ENCODE measurements around the gene TSC1. TPM values are rescaled to one million over a fixed set of nuclear protein-coding genes. Genes with fewer than 3 reads are reported as not detected.

TSC1 gene
- total RNA-seq, 2 experiments from 2014 or later, result 23.9 to 28.6 TPM

DNA sequence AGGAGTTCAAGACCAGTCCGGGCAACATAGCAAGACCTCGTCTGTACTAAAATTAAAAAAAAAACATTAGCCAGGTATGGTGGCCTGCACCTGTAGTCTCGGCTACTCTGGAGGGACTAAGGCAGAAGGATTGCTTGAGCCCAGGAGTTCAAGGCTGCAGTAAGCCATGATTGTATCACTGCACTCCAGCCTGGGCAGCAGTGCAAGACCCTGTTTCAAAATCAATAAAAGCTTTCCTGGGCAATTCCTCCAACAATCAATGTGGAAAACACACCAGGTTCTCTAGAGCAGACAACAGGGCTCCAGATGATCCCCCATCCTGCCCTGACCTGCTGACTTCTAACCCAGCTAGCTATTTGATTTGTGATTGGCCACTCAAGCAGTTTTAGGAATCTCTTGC, 67.6 kb downstream of the TSC1 start:
- ChIA-PET CTCF (interaction anchor here (0.7 to 1.0 kb wide), 3 partner anchors 26 to 241 kb away, joined by 3 read pairs; no protein-coding TSS in a partner anchor), POLR2A (no interaction called here)
- H3K4me3 Mint-ChIP-seq, result peak overlapping the region; percentile 73
- no peak overlapping the region for H3K27ac Mint-ChIP-seq
- H3K27me3 Mint-ChIP-seq, result no peaks in the 10 kb centered on the region
- no peaks in the 10 kb centered on the region for H3K9me3 Mint-ChIP-seq (ENCODE audit: low read depth)
- DNase-seq (no peak), ATAC-seq (no peak)
- intact Hi-C loops (cut with DNase I, micrococcal nuclease), result loop anchor here in 1 of 2 experiments (5.0 to 10.0 kb wide), 2 partner anchors 460 to 498 kb away; partner anchors contain the start of genes STKLD1, SURF4 and SURF6
- no peaks in the 10 kb centered on the region for H3K36me3 Mint-ChIP-seq (ENCODE audit: low read depth)
- H3K4me1 Mint-ChIP-seq, result peaks cover 16% of the 10 kb centered on the region

DNA sequence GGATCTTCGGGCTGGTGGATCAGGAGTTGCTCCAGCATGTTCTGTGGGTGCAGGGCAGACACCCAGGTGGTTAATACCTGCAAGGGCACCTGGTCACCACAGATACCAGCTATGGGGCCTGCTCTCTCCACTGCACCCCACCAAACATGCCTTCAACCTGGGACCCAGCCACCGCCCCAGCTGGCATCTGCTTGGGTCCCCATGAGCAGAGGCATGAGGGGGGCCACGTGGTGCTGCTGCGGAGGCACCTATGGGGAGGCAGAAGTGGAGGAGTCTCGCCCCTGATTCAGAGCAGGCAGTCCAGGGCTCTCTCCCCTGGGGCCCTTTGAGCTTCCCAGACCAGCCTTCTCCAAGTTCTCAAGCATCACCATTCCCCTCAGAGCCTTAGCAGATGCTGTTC, 69.3 kb downstream of the TSC1 start:
- no peak overlapping the region for H3K27ac Mint-ChIP-seq
- H3K36me3 Mint-ChIP-seq (ENCODE audit: low read depth), result no peaks in the 10 kb centered on the region
- H3K4me3 Mint-ChIP-seq, result no peak overlapping the region
- DNase-seq (no peak), ATAC-seq (no peak)
- H3K9me3 Mint-ChIP-seq (ENCODE audit: low read depth), result no peaks in the 10 kb centered on the region
- POLR2A ChIA-PET, result no interaction called here
- no peaks in the 10 kb centered on the region for H3K27me3 Mint-ChIP-seq
- peaks cover 16% of the 10 kb centered on the region for H3K4me1 Mint-ChIP-seq
- intact Hi-C loops (cut with DNase I, micrococcal nuclease), result loop anchor here in 1 of 2 experiments (5.0 to 10.0 kb wide), 2 partner anchors 462 to 500 kb away; partner anchors contain the start of genes STKLD1, SURF4 and SURF6
- CTCF ChIA-PET, result no interaction called here

DNA sequence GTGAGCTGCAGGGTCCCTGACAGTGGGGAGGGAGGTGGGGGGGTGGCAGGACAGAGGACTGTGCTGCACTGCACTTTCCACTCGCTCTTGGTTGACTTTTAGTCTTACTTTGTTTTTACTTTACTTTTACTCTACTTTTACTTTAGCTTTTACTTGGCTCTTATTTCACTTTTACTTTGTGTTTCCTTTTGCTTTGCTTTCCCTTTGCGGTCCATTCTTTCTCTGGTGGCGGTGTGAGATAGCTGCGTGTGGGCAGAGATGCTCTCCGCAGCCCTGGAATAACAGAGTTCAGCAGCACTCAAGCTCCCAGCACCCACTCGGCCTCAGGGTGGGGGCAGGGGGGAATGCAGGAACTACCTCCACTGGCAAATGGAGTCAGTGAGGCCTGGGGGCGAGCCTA, 71.0 kb downstream of the TSC1 start:
- Mint-ChIP-seq H3K27me3 (no peaks in the 10 kb centered on the region), H3K4me1 (peaks cover 6% of the 10 kb centered on the region), H3K36me3 (ENCODE audit: low read depth) (no peaks in the 10 kb centered on the region), H3K27ac (peak overlapping the region; percentile 14), H3K4me3 (no peak overlapping the region), H3K9me3 (ENCODE audit: low read depth) (no peaks in the 10 kb centered on the region)
- DNase-seq (peak; percentile 46), ATAC-seq (peak; percentile 69)
- CTCF ChIA-PET, result interaction anchor here (2.8 kb wide), 1 partner anchor 28 kb away, joined by 12 read pairs; no protein-coding TSS in a partner anchor
- intact Hi-C loops (cut with DNase I, micrococcal nuclease), result loop anchor here in 1 of 2 experiments (10.0 kb wide), 1 partner anchor 501 kb away; the partner anchor contains the start of genes STKLD1 and SURF4
- POLR2A ChIA-PET, result no interaction called here

DNA sequence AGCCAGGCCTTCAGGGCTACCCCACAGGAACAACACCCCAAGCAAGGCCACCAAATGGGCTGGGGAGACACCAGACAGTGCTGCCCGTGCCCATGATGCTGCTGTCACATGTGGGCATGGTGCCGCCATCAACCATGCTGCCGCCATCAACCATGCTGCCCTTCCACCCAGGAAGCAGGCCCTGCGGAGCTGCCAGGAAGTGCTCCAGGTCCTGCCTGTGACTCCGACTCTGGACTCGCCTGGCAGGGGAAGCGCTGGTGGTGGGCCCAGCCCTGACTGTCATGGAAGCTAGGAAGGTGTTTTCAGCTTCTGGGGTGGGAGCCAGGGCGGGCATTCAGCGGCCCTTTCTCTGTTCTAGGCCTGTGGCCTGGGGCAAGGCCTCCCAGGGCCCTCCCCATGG, 75.2 kb downstream of the TSC1 start:
- Mint-ChIP-seq H3K27ac (no peak overlapping the region), H3K4me1 (peaks cover 6% of the 10 kb centered on the region), H3K27me3 (peaks cover 2% of the 10 kb centered on the region), H3K36me3 (ENCODE audit: low read depth) (no peaks in the 10 kb centered on the region), H3K4me3 (no peak overlapping the region), H3K9me3 (ENCODE audit: low read depth) (no peaks in the 10 kb centered on the region)
- ATAC-seq (no peak), DNase-seq (no peak)
- CTCF ChIA-PET, result no interaction called here
- POLR2A ChIA-PET, result no interaction called here
- intact Hi-C loops (cut with DNase I, micrococcal nuclease), result no loop called here

DNA sequence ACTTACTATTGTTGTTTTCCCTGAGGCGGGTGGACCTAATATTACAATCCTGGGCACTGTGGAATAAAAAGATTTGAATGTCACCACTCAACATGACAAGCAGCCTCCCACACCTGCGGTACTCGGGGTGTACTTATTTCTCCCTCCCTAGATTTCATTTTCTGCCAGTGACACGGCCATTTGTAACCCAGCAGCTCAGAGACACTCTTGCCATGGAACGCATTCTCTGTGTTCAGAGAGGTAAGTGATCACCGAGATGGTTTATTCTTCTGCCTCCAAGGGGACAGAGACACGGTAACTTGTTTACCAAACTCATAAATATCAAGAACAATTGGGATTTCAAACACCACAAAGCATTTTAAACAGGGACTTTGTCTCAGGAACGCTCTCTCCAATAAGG, 77.5 kb downstream of the TSC1 start:
- POLR2A ChIA-PET, result no interaction called here
- H3K4me1 Mint-ChIP-seq, result peaks cover 3% of the 10 kb centered on the region

DNA sequence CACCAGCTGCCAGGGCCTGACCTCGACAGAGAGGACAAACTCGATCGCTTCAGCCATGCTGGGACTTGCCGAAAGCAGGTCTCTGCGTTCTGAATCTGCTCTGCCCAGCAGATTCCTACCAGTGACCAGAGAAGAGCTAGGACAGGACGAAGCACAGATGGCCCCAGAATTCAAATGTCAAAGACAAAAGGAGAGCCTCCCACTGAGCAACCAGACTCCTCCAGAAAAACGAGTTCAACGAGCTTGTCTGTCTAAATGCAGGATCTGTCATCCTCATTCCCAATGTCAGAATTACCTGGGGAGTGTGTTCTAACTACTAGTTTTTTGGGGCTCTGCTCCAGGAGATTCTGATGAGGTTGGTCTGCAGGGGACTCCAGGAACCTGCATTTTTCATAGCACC, 79.7 kb downstream of the TSC1 start:
- ChIA-PET CTCF (no interaction called here), POLR2A (no interaction called here)
- no peak for DNase-seq
- Mint-ChIP-seq H3K9me3 (ENCODE audit: low read depth) (no peaks in the 10 kb centered on the region), H3K36me3 (ENCODE audit: low read depth) (no peaks in the 10 kb centered on the region), H3K27ac (no peak overlapping the region), H3K4me1 (peaks cover 3% of the 10 kb centered on the region), H3K4me3 (no peak overlapping the region), H3K27me3 (peaks cover 2% of the 10 kb centered on the region)
- intact Hi-C loops (cut with DNase I, micrococcal nuclease), result no loop called here
- ATAC-seq, result no peak

More for the DNA sequence above, 77.5 kb downstream of the TSC1 start:
- H3K27me3 Mint-ChIP-seq, result peaks cover 2% of the 10 kb centered on the region
- no peaks in the 10 kb centered on the region for H3K36me3 Mint-ChIP-seq (ENCODE audit: low read depth)
- H3K9me3 Mint-ChIP-seq (ENCODE audit: low read depth), result no peaks in the 10 kb centered on the region
- no peak overlapping the region for H3K27ac Mint-ChIP-seq
- DNase-seq (no peak), ATAC-seq (no peak)
- H3K4me3 Mint-ChIP-seq, result no peak overlapping the region
- CTCF ChIA-PET, result interaction anchor here (0.7 kb wide), 1 partner anchor 66 kb away, joined by 3 read pairs; no protein-coding TSS in a partner anchor
- intact Hi-C loops (cut with DNase I, micrococcal nuclease), result no loop called here

DNA sequence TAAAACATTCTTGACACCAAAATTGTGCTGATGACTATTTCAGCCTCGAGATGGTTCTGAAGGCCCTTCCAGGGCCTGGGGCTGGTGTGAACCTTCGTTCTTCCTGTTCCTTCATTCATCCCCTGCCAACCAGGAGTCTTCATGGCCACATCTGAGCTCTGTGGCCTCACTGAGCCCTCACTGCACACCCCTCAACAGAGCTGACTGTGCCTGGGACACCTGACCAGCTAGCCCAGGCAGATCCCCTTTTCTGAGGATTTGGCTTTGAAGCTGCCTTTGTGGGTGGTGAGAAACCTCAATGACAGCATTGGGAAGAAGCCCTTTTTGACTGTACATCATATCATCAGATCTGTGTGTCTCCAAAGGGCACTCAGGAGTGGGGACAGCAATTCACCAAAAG, 80.1 kb downstream of the TSC1 start:
- Mint-ChIP-seq H3K27ac (no peak overlapping the region), H3K4me1 (peaks cover 3% of the 10 kb centered on the region), H3K36me3 (ENCODE audit: low read depth) (no peaks in the 10 kb centered on the region), H3K27me3 (peaks cover 2% of the 10 kb centered on the region), H3K4me3 (no peak overlapping the region), H3K9me3 (ENCODE audit: low read depth) (no peaks in the 10 kb centered on the region)
- CTCF ChIA-PET, result no interaction called here
- DNase-seq, result no peak
- peak; percentile 30 for ATAC-seq
- intact Hi-C loops (cut with DNase I, micrococcal nuclease), result no loop called here
- POLR2A ChIA-PET, result no interaction called here

DNA sequence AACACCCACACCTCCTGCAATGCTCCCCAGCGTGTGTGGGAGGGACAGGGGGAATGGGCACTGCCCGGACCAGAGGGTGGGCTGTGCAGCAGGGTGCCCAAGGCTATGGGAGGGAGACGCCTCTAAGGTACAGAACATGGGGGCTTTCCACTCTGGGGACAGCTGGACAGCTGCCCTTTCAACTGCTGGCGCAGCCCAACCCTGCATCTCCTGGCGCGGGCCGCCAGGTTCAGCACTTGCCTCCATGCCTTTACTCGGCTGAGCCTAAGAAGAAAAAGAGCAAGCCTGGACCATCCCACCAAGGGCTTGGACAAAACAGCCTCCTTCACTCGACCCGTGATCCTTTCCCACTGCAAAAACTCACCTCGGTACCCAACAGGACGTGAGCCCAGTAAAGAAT, 81.3 kb downstream of the TSC1 start:
- intact Hi-C loops (cut with DNase I, micrococcal nuclease), result no loop called here
- no peak overlapping the region for H3K4me3 Mint-ChIP-seq
- peaks cover 3% of the 10 kb centered on the region for H3K4me1 Mint-ChIP-seq
- no peak for DNase-seq
- peaks cover 2% of the 10 kb centered on the region for H3K27me3 Mint-ChIP-seq
- no peak for ATAC-seq
- ChIA-PET CTCF (no interaction called here), POLR2A (no interaction called here)
- H3K9me3 Mint-ChIP-seq (ENCODE audit: low read depth), result no peaks in the 10 kb centered on the region
- H3K27ac Mint-ChIP-seq, result no peak overlapping the region
- no peaks in the 10 kb centered on the region for H3K36me3 Mint-ChIP-seq (ENCODE audit: low read depth)

DNA sequence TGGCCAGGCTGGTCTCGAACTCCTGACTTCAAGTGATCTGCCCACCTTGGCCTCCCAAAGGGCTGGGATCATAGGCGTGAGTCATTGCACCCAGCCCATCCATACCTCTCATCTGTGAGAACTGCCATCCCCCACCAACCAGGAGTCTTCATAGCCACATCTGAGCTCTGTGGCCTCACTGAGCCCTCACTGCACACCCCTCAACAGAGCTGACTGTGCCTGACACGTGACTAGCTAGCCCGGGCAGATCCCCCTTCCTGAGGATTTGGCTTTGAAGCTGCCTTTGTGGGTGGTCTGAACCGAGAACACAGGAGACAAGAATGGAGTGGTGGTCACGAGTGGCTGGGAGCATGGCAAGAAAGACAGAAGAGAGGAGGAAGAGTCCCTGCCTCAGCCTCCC, 81.9 kb downstream of the TSC1 start:
- ATAC-seq (no peak), DNase-seq (no peak)
- Mint-ChIP-seq H3K36me3 (ENCODE audit: low read depth) (no peaks in the 10 kb centered on the region), H3K4me1 (peaks cover 3% of the 10 kb centered on the region), H3K27ac (no peak overlapping the region), H3K9me3 (ENCODE audit: low read depth) (no peaks in the 10 kb centered on the region), H3K4me3 (no peak overlapping the region), H3K27me3 (peaks cover 2% of the 10 kb centered on the region)
- POLR2A ChIA-PET, result interaction anchor here (0.6 kb wide), 1 partner anchor 64 kb away, joined by 6 read pairs; no protein-coding TSS in a partner anchor
- intact Hi-C loops (cut with DNase I, micrococcal nuclease), result no loop called here
- CTCF ChIA-PET, result no interaction called here

DNA sequence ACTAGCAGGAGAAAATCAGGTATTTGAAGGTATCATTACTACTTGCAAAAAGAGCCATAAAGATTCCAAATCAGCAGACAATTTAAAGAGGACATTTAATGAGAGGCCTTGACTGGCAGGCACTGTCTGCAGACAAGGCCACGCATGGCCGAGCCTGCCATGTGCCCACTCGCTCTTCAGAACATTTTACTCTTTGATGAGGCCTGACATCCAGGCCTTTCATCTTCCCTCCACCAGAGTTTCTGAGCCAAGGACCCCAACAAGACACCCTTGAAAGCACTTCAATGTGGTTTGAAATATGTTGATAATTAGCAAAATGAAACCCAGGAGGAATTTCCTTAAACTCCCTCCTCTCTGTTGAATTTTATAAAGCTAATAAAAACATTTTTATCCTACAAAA, 82.8 kb downstream of the TSC1 start:
- POLR2A ChIA-PET, result no interaction called here
- CTCF ChIA-PET, result no interaction called here
- no peak overlapping the region for H3K27ac Mint-ChIP-seq

DNA sequence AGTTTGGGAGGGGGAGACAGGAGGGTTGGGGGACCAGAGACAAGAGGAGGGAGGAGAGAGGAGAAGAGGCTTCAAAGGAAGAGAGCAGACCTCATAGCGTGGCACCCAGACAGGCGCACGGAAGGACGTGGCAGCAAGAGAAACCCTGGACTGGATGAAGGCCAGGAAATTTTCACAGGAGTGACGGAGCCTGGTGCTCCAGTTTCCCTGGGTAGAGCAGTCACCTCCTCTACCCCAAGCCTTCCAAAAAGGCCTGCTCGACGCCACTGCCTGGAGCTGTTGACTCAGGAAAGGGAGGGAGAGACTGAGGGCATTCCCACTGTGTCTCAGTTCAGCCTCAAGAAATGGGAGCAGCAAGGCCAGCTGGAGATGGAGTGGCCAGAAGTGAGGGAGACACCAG, 85.7 kb downstream of the TSC1 start:
- CTCF ChIA-PET, result interaction anchor here (0.7 kb wide), 1 partner anchor 674 kb away, joined by 3 read pairs; no protein-coding TSS in a partner anchor
- ATAC-seq, result no peak
- Mint-ChIP-seq H3K9me3 (ENCODE audit: low read depth) (no peaks in the 10 kb centered on the region), H3K27me3 (no peaks in the 10 kb centered on the region), H3K36me3 (ENCODE audit: low read depth) (no peaks in the 10 kb centered on the region), H3K27ac (no peak overlapping the region), H3K4me3 (no peak overlapping the region), H3K4me1 (peaks cover 3% of the 10 kb centered on the region)
- intact Hi-C loops (cut with DNase I, micrococcal nuclease), result no loop called here
- POLR2A ChIA-PET, result no interaction called here
- no peak for DNase-seq

More for the DNA sequence above, 82.8 kb downstream of the TSC1 start:
- Mint-ChIP-seq H3K4me3 (no peak overlapping the region), H3K27me3 (peaks cover 2% of the 10 kb centered on the region), H3K9me3 (ENCODE audit: low read depth) (no peaks in the 10 kb centered on the region), H3K4me1 (peaks cover 3% of the 10 kb centered on the region), H3K36me3 (ENCODE audit: low read depth) (no peaks in the 10 kb centered on the region)
- no peak for ATAC-seq
- intact Hi-C loops (cut with DNase I, micrococcal nuclease), result no loop called here
- no peak for DNase-seq

DNA sequence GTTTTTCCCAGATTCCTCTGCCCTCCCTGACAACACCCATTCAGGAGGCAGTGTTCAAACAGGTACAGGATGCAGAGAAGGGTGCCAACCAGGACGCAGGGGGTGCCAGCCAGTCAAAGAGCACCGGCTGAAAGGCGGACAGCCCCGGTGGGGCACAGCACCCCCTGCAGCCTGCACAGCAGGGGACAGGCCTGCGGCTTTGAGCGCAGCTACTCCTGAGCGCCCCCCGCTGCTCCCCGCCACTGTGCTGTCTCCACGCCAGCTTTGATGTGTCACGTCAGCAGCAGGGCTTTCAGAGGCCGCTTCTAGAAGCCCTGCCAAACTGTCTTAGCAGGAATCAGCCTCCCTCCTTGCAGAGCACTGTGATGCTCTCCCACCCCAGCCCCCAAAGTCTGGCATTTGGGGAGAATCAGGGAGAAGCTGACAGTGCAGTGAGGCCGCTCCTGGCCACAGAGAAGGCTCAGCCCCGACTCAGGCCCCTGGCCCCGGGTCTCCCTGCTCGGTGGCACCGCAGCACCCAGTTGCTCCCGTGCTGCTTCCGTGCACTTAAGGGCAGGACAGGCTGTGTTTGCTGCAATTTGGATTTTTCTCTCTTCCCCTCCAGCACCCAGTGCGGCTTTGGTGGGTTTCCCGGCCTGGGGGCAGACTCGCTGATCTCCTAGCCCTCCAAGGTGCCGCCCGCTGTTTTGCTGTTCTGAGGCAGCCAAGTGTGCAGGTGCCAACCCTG, 86.6 kb downstream of the TSC1 start:
- H3K36me3 Mint-ChIP-seq (ENCODE audit: low read depth), result no peaks in the 10 kb centered on the region
- intact Hi-C loops (cut with DNase I, micrococcal nuclease), result no loop called here

More for the DNA sequence above, 86.6 kb downstream of the TSC1 start:
- Mint-ChIP-seq H3K27ac (no peak overlapping the region), H3K4me3 (no peak overlapping the region), H3K9me3 (ENCODE audit: low read depth) (no peaks in the 10 kb centered on the region), H3K4me1 (peaks cover 3% of the 10 kb centered on the region), H3K27me3 (no peaks in the 10 kb centered on the region)
- POLR2A ChIA-PET, result no interaction called here
- ATAC-seq (no peak), DNase-seq (peak; percentile 20)
- CTCF ChIA-PET, result interaction anchor here (0.7 to 1.6 kb wide), 3 partner anchors 10 to 675 kb away, joined by 3 to 5 read pairs (median 3); no protein-coding TSS in a partner anchor

Data from activated CD4-positive, alpha-beta T cell treated with anti-CD3 and anti-CD28 coated beads for 36 hours (primary cell).